Measurements from ENCODE around the gene MAPKAPK3.

MAPKAPK3 gene

GRCh38 chr3:50655009-50655830 lies 38.3 kb downstream of the MAPKAPK3 start:
- Histone ChIP-seq H3K27ac (no peak overlapping the region), H4K20me1 (ENCODE audit: insufficient read depth) (no peaks in the 10 kb centered on the region), H3K79me2 (ENCODE audit: insufficient read depth, low read depth) (no peaks in the 10 kb centered on the region), H3K27me3 (ENCODE audit: insufficient read depth, low read depth) (no peaks in the 10 kb centered on the region), H3K4me1 (ENCODE audit: low read depth, poor library complexity, severe bottlenecking) (no peaks in the 10 kb centered on the region), H3K9ac (no peak overlapping the region), H2AFZ (ENCODE audit: low read depth) (no peak overlapping the region), H3K4me3 (IDR thresholded peaks at IDR 0.05; ENCODE audit: insufficient read depth, low read depth, low read length) (no peak overlapping the region), H3K4me2 (no peak overlapping the region), H3K36me3 (ENCODE audit: insufficient read depth) (no peaks in the 10 kb centered on the region)
- TF ChIP-seq, protein P1, sequence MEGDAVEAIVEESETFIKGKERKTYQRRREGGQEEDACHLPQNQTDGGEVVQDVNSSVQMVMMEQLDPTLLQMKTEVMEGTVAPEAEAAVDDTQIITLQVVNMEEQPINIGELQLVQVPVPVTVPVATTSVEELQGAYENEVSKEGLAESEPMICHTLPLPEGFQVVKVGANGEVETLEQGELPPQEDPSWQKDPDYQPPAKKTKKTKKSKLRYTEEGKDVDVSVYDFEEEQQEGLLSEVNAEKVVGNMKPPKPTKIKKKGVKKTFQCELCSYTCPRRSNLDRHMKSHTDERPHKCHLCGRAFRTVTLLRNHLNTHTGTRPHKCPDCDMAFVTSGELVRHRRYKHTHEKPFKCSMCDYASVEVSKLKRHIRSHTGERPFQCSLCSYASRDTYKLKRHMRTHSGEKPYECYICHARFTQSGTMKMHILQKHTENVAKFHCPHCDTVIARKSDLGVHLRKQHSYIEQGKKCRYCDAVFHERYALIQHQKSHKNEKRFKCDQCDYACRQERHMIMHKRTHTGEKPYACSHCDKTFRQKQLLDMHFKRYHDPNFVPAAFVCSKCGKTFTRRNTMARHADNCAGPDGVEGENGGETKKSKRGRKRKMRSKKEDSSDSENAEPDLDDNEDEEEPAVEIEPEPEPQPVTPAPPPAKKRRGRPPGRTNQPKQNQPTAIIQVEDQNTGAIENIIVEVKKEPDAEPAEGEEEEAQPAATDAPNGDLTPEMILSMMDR (conservative IDR thresholded peaks at IDR 0.05; ENCODE audit: low read depth, low read length), result no peak

DNA sequence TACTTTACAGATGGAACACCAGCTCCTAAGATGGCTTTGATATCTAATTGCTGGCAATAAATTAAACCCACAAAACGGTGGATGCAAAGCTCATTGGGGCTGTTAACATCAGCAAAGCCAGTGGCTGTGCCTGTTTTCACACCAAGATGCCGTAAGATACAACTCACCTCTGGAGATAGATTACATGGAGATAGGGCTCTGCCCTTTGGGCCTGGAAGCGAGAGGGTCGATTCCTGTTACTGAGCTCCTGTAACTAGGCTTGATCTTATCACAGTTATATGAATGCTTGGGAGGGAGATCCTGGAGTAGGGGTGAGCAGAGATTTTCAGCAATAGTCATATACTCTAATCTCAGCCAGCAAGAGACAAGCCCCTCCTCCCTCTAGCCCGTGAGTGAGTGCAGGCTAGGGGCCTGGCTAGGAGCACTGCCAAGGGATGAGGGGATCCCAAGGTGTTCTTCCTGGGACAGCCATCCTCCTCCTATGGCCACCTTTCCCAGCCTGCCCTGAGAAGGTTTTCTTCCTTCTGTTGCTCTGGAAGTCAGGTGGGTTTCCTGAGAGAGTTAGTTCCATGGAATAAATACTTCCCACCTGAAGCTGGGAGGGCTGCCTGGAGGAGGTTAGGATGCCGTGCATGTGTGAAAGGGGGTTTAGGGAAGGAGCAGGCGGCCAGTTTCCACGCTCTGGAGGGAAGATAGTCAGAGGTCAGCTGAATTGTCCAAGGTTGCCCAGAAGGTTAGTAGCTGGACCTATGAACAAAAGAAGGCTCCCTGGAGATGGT lies 39.7 kb downstream of the MAPKAPK3 start:
- H3K36me3 ChIP-seq (ENCODE audit: insufficient read depth), result no peaks in the 10 kb centered on the region
- no peak overlapping the region for H3K9ac ChIP-seq
- H4K20me1 ChIP-seq (ENCODE audit: insufficient read depth), result no peaks in the 10 kb centered on the region
- H3K27ac ChIP-seq, result no peak overlapping the region
- no peak overlapping the region for H3K4me3 ChIP-seq (IDR thresholded peaks at IDR 0.05; ENCODE audit: insufficient read depth, low read depth, low read length)
- no peaks in the 10 kb centered on the region for H3K79me2 ChIP-seq (ENCODE audit: insufficient read depth, low read depth)
- no peaks in the 10 kb centered on the region for H3K4me1 ChIP-seq (ENCODE audit: low read depth, poor library complexity, severe bottlenecking)
- no peak overlapping the region for H3K4me2 ChIP-seq
- H3K27me3 ChIP-seq (ENCODE audit: insufficient read depth, low read depth), result no peaks in the 10 kb centered on the region
- TF ChIP-seq, protein P1 (conservative IDR thresholded peaks at IDR 0.05; ENCODE audit: low read depth, low read length), result no peak
- H2AFZ ChIP-seq (ENCODE audit: low read depth), result no peak overlapping the region

- H3K9ac ChIP-seq, result no peak overlapping the region
- H3K4me3 ChIP-seq (IDR thresholded peaks at IDR 0.05; ENCODE audit: insufficient read depth, low read depth, low read length), result no peak overlapping the region
- no peaks in the 10 kb centered on the region for H3K79me2 ChIP-seq (ENCODE audit: insufficient read depth, low read depth)
- H3K27me3 ChIP-seq (ENCODE audit: insufficient read depth, low read depth), result no peaks in the 10 kb centered on the region
- no peaks in the 10 kb centered on the region for H3K36me3 ChIP-seq (ENCODE audit: insufficient read depth)
- no peaks in the 10 kb centered on the region for H3K4me1 ChIP-seq (ENCODE audit: low read depth, poor library complexity, severe bottlenecking)
- H2AFZ ChIP-seq (ENCODE audit: low read depth), result no peak overlapping the region
- no peak overlapping the region for H3K27ac ChIP-seq
- no peaks in the 10 kb centered on the region for H4K20me1 ChIP-seq (ENCODE audit: insufficient read depth)
- no peak overlapping the region for H3K4me2 ChIP-seq
- TF ChIP-seq, protein P1 (conservative IDR thresholded peaks at IDR 0.05; ENCODE audit: low read depth, low read length), result no peak
Measured at GRCh38 chr3:50657407-50657806, 40.5 kb downstream of the MAPKAPK3 start.

DNA sequence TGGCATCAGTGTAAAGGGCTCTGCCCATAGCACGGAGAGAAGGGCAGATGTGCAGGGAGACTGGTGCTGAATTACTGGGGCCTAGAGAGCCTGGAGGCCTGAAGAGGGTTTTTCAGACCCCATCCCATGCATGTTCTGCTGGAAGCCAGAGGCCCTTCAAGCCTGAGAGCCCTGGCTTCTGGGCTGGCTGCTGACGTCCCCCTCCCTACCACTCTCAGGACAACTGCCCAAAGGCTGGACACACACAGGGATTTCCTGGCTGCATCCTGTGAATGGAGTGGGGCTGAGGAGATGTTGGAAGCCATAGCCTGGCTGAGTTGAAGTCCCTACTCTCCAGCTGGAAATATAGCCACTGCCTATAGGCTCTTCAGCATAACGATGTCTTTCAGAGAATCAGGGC lies 40.9 kb downstream of the MAPKAPK3 start:
- Histone ChIP-seq H3K27ac (no peak overlapping the region), H3K4me3 (IDR thresholded peaks at IDR 0.05; ENCODE audit: insufficient read depth, low read depth, low read length) (no peak overlapping the region), H3K27me3 (ENCODE audit: insufficient read depth, low read depth) (no peaks in the 10 kb centered on the region), H3K4me2 (no peak overlapping the region), H3K4me1 (ENCODE audit: low read depth, poor library complexity, severe bottlenecking) (no peaks in the 10 kb centered on the region), H3K9ac (no peak overlapping the region), H3K79me2 (ENCODE audit: insufficient read depth, low read depth) (no peaks in the 10 kb centered on the region), H3K36me3 (ENCODE audit: insufficient read depth) (no peaks in the 10 kb centered on the region), H2AFZ (ENCODE audit: low read depth) (no peak overlapping the region), H4K20me1 (ENCODE audit: insufficient read depth) (no peaks in the 10 kb centered on the region)
- TF ChIP-seq, protein P1 (conservative IDR thresholded peaks at IDR 0.05; ENCODE audit: low read depth, low read length), result no peak

Measured in KMS-11 (cell line).